Sigmoid colon (tissue), 7 donors: ENCODE measurements around the gene N4BP2L1. TPM values are rescaled to one million over a fixed set of nuclear protein-coding genes. Genes with fewer than 3 reads are reported as not detected.

Experiments used
- DNase-seq: peaks from one replicate; pipeline ENCODE4 v3.0.0-alpha.2; 2019
- H3K27ac ChIP-seq, 4 donors: fragments of 200-600 bp; sonication (generic); one replicate each; pipeline ENCODE4 v1.5.1; 2016 to 2019; ENCODE audit warnings: mild to moderate bottlenecking in 1 of 4
- H3K27me3 ChIP-seq, 3 donors: fragments of 200-600 bp; sonication (generic); one replicate each; pipeline ENCODE4 v1.5.1; 2019; ENCODE audit warnings: mild to moderate bottlenecking in 1 of 3
- H3K36me3 ChIP-seq, 4 donors: fragments of 200-600 bp; sonication (generic); one replicate each; pipeline ENCODE4 v1.5.1; 2016 to 2019
- H3K4me1 ChIP-seq, 4 donors: fragments of 200-600 bp; sonication (generic); one replicate each; pipeline ENCODE4 v1.5.1; 2017 to 2019
- H3K4me3 ChIP-seq, 4 donors: fragments of 200-600 bp; sonication (generic); one replicate each; pipeline ENCODE4 v1.5.1; 2017 to 2019; ENCODE audit warnings: mild to moderate bottlenecking in 2 of 4, moderate library complexity in 1 of 4
- H3K9me3 ChIP-seq, 4 donors: fragments of 200-600 bp in 3 of 4; sonication (generic) in 3 of 4; one replicate each; pipeline versions ENCODE4 v1.5.1 to v1.6.1; 2013 to 2019
- EP300 ChIP-seq, 4 donors: sonication (generic); formaldehyde crosslinking; IDR thresholded peaks; one replicate each; pipeline ENCODE4 v1.6.1; 2017; ENCODE audit warnings: antibody characterized with exemption in 4 of 4
- POLR2A ChIP-seq, 2 donors: fragments of 450-650 bp; IDR thresholded peaks; one replicate each; pipeline ENCODE4 v1.6.1; 2016; ENCODE audit warnings: antibody characterized with exemption in 2 of 2, mild to moderate bottlenecking in 2 of 2, moderate library complexity in 2 of 2
- POLR2AphosphoS5 ChIP-seq, 4 donors: sonication (generic); formaldehyde crosslinking; IDR thresholded peaks; one replicate each; pipeline ENCODE4 v1.6.1; 2017; ENCODE audit warnings: antibody characterized with exemption in 4 of 4
- WGBS, 2 donors: extraction: QIAGEN DNeasy Blood & Tissue Kit; methylation state at CpG; one replicate each; pipeline ENCODE4 v1.1.7; 2013; 5-methylcytosine and 5-hydroxymethylcytosine counted together
- intact Hi-C: fragments of 100-400 bp; cut with DNase I; formaldehyde crosslinking; loops from one replicate; pipeline ENCODE4 v1.15.1; 2023
- polyA plus RNA-seq, 3 donors: library from polyadenylated mRNA; stranded (reverse); fragments of 200-250 nt; gene quantifications; one replicate each; pipeline ENCODE4 v1.2.3, GENCODE V29; 2013
- total RNA-seq, 4 donors: library from RNA; depleted of rRNA; stranded (reverse); fragments of >200 nt; gene quantifications; one replicate each; pipeline ENCODE4 v1.1.0, GENCODE V29; 2016
- TF ChIP-seq, protein P1 (sequence below), 4 experiments: fragments of 450-650 bp in 3 of 4; fragments of 200-600 bp in 1 of 4; IDR thresholded peaks; one replicate each; pipeline ENCODE4 v1.5.1; 2016 to 2019; ENCODE audit warnings: antibody characterized with exemption in 4 of 4, mild to moderate bottlenecking in 3 of 4, moderate library complexity in 2 of 4
- donor health status: healthy with polysubstance abuse.
- donor health status: Bipolar disorder and iron deficiency.
- donor health status: healthy.

Gene N4BP2L1
- total and polyA plus RNA-seq, 7 donors = 7.8 to 34.9 (median 17.7) TPM

DNA sequence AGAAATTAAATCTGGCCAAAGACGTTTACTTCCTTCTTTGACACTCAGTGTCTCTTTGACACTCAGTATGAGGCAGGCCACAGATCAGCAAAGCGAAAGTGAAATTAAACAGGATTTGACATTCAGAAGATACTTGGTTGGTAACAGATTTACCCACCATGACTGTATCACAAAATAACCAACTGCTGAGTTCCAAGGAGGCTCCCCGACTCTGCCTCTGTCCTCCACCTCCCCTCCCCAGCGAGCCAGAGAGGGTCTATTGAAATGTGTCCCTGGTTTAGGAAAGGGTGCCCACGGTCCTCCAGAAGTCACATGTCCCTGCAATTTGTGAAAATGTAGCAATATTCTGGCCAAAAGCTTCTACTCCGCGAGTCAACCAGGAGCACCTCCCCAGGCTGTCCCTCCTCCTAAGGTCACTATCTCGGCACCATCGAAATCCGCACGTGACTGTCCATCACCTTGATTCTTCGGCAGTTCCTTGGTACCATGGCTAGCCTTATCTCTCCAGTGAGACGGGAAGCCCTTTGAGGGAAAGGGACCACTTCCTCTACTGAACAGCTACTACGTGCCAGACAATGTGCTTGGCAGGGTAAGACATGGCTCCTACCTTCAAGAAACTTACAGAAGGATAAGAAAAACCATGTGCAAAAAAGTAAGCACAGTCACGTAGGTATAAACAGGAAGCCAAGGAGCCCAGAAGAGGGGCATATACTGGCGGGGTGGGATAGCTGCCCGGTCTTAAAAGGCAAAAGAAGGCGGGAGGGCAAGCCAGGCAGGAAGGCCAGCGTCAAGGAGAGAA, 1.5 kb downstream of the N4BP2L1 start:
- 28 to 35% methylated on average over 19 of the region's 19 CpGs for WGBS, 2 donors
- Histone ChIP-seq H3K9me3 (no peaks in the 10 kb centered on the region), H3K4me1 (peaks cover 0 to 41% (median 29%) of the 10 kb centered on the region in 4 donors), H3K27me3 (no peaks in the 10 kb centered on the region), H3K36me3 (no peaks in the 10 kb centered on the region), H3K4me3 (peak overlapping the region; percentile 80 to 94 (median 90)), H3K27ac (peak overlapping the region; percentile 84 to 89 (median 88))
- DNase-seq = no peak
- TF ChIP-seq, protein P1, sequence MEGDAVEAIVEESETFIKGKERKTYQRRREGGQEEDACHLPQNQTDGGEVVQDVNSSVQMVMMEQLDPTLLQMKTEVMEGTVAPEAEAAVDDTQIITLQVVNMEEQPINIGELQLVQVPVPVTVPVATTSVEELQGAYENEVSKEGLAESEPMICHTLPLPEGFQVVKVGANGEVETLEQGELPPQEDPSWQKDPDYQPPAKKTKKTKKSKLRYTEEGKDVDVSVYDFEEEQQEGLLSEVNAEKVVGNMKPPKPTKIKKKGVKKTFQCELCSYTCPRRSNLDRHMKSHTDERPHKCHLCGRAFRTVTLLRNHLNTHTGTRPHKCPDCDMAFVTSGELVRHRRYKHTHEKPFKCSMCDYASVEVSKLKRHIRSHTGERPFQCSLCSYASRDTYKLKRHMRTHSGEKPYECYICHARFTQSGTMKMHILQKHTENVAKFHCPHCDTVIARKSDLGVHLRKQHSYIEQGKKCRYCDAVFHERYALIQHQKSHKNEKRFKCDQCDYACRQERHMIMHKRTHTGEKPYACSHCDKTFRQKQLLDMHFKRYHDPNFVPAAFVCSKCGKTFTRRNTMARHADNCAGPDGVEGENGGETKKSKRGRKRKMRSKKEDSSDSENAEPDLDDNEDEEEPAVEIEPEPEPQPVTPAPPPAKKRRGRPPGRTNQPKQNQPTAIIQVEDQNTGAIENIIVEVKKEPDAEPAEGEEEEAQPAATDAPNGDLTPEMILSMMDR (IDR thresholded peaks at IDR 0.05) = no peak
- TF ChIP-seq POLR2AphosphoS5 (IDR thresholded peaks at IDR 0.05) = peak in 1 of 4 donors; percentile 23
- intact Hi-C loops = loop anchor here (2.0 to 5.0 kb wide), 3 partner anchors 109 to 394 kb away; partner anchors contain the start of genes BRCA2, FRY, N4BP2L2 and ZAR1L

DNA sequence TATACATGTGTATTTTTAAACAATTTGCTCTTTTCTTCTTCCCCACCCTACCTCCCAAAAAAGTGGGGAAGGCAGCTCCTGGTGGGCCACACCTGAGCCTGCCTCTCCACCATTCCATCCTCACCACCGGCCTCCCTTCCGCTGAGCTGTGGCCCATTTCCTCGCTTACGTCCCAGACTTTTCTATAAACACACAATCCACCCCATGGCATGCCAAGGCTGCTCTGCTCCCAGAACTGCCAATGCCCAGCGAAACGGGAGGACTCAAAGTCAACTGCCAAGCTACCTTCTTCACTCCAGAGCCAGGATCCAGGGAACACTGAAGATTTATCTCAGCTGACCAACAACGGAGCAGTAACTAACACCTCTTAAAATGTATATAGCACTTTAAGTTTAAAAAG, 2.8 kb downstream of the N4BP2L1 start:
- TF ChIP-seq POLR2A (IDR thresholded peaks at IDR 0.05) (no peak), POLR2AphosphoS5 (IDR thresholded peaks at IDR 0.05) (no peak), EP300 (IDR thresholded peaks at IDR 0.05) (no peak)
- TF ChIP-seq, protein P1 (IDR thresholded peaks at IDR 0.05) = no peak
- no peak overlapping the region for H3K27ac ChIP-seq
- peaks cover 0 to 5% (median 0%) of the 10 kb centered on the region in 4 donors for H3K36me3 ChIP-seq
- peaks cover 0 to 37% (median 29%) of the 10 kb centered on the region in 4 donors for H3K4me1 ChIP-seq
- DNase-seq = no peak
- no peak overlapping the region for H3K4me3 ChIP-seq
- 94% methylated on average over 7 of the region's 7 CpGs for WGBS, 2 donors
- H3K27me3 ChIP-seq = no peaks in the 10 kb centered on the region
- no peaks in the 10 kb centered on the region for H3K9me3 ChIP-seq
- intact Hi-C loops = loop anchor here (5.0 kb wide), 2 partner anchors 108 to 393 kb away; partner anchors contain the start of genes BRCA2, FRY and ZAR1L

DNA sequence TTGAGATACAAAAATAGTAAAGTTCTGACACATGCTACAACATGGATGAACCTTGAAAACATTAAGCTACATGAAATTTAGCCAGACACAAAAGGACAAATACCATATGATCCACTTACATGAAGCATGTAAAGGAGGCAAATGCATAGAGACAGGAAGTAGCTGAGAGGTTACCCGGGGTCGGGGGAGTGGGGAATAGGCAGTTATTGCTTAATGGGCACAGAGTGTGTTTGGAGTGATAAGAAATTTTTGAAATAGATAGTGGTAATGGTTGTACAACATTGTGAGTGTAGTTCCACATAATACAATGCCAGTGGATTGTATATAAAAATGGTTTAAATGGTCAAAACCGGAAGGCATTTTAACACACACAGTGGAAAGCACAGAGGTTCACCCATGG, 4.3 kb downstream of the N4BP2L1 start:
- intact Hi-C loops = no loop called here
- no peaks in the 10 kb centered on the region for H3K9me3 ChIP-seq
- no peak for DNase-seq
- H3K27me3 ChIP-seq = no peaks in the 10 kb centered on the region
- TF ChIP-seq POLR2A (IDR thresholded peaks at IDR 0.05) (no peak), POLR2AphosphoS5 (IDR thresholded peaks at IDR 0.05) (no peak), EP300 (IDR thresholded peaks at IDR 0.05) (no peak)
- TF ChIP-seq, protein P1 (IDR thresholded peaks at IDR 0.05) = no peak
- WGBS, 2 donors = 77 to 92% methylated on average over 3 of the region's 3 CpGs
- H3K27ac ChIP-seq = no peak overlapping the region
- no peak overlapping the region for H3K4me3 ChIP-seq
- H3K36me3 ChIP-seq = peaks cover 0 to 10% (median 0%) of the 10 kb centered on the region in 4 donors
- H3K4me1 ChIP-seq = peaks cover 0 to 29% (median 22%) of the 10 kb centered on the region in 4 donors

DNA sequence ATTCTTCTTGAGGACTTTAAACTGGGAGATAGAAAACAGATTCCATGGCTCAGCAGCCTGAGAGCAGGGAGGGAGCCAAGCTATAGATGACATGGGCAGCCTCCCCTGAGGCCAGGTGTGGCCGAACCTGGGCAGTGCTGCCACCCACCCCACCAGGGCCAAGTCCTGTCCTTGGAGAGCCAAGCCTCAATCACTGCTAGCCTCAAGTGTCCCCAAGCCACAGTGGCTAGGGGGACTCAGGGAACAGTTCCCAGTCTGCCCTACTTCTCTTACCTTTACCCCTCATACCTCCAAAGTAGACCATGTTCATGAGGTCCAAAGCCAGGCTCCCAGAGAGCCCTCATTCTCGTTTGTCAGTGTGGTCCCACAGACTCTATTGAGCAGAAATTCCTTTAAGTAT, 8.1 kb downstream of the N4BP2L1 start:
- intact Hi-C loops = no loop called here
- Histone ChIP-seq H3K27me3 (no peaks in the 10 kb centered on the region), H3K4me3 (no peak overlapping the region), H3K36me3 (peaks cover 0 to 10% (median 0%) of the 10 kb centered on the region in 4 donors), H3K27ac (no peak overlapping the region), H3K9me3 (no peaks in the 10 kb centered on the region), H3K4me1 (peaks cover 0 to 6% (median 0%) of the 10 kb centered on the region in 4 donors)
- 95 to 97% methylated on average over 2 of the region's 2 CpGs for WGBS, 2 donors
- DNase-seq = no peak
- TF ChIP-seq, protein P1 (IDR thresholded peaks at IDR 0.05) = no peak
- TF ChIP-seq POLR2AphosphoS5 (IDR thresholded peaks at IDR 0.05) (no peak), POLR2A (IDR thresholded peaks at IDR 0.05) (no peak), EP300 (IDR thresholded peaks at IDR 0.05) (no peak)
